Measurements from ENCODE around the gene TNXB. TPM values are rescaled to one million over a fixed set of nuclear protein-coding genes. Genes with fewer than 3 reads are reported as not detected.
"Not testable (repeated sequence)": the region's sequence is repeated elsewhere in the genome, so short reads cannot be mapped to it uniquely, and the experiment has no call there.

TNXB gene
- polyA plus RNA-seq, 3 donors from 2014 or later: not detected

DNA sequence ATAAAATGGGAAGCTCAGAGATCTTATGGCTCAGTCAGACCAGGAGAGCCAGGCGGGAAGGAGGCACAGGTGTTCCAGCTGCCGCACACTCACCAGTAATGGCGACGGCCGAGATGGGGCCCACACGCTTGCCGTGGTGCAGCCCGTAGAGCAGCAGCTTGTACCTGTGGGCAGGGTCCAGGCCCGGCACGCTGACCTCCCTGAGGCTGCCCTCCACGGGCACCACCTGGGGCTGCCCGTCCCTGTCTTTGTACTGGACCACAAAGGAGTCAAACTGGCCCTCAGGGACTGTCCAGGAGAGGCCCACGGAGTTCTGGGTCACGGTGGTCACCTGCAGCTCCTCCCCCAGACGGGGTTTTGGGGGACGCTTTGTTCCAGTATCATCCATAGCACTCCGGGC is 39.7 kb downstream of the TNXB start:
- H3K9me3 Mint-ChIP-seq: no peaks in the 10 kb centered on the region
- no peak overlapping the region for H3K27ac Mint-ChIP-seq

GRCh38 chr6:32068867-32069266 is 40.3 kb downstream of the TNXB start:
- Mint-ChIP-seq H3K27ac (no peak overlapping the region), H3K36me3 (no peaks in the 10 kb centered on the region), H3K9me3 (no peaks in the 10 kb centered on the region), H3K4me3 (no peak overlapping the region), H3K4me1 (no peaks in the 10 kb centered on the region), H3K27me3 (ENCODE audit: low read depth in 3 of 3) (peaks cover 0 to 10% (median 4%) of the 10 kb centered on the region in 3 donors)
- DNase-seq: no peak

More for the DNA sequence above, 39.7 kb downstream of the TNXB start:
- H3K36me3 Mint-ChIP-seq: no peaks in the 10 kb centered on the region
- H3K27me3 Mint-ChIP-seq (ENCODE audit: low read depth in 3 of 3): peaks cover 0 to 10% (median 4%) of the 10 kb centered on the region in 3 donors
- DNase-seq: no peak
- no peak overlapping the region for H3K4me3 Mint-ChIP-seq
- H3K4me1 Mint-ChIP-seq: no peaks in the 10 kb centered on the region

- H3K4me3 Mint-ChIP-seq; H3K27me3 Mint-ChIP-seq (ENCODE audit: low read depth in 3 of 3); H3K9me3 Mint-ChIP-seq; H3K27ac Mint-ChIP-seq; H3K4me1 Mint-ChIP-seq; H3K36me3 Mint-ChIP-seq; DNase-seq: not testable (repeated sequence)
Measured at GRCh38 chr6:32068315-32068714, 40.8 kb downstream of the TNXB start.

- H3K4me1 Mint-ChIP-seq, H3K4me3 Mint-ChIP-seq, H3K9me3 Mint-ChIP-seq: not testable (repeated sequence)
Measured at GRCh38 chr6:32067521-32067920, 41.6 kb downstream of the TNXB start.

DNA sequence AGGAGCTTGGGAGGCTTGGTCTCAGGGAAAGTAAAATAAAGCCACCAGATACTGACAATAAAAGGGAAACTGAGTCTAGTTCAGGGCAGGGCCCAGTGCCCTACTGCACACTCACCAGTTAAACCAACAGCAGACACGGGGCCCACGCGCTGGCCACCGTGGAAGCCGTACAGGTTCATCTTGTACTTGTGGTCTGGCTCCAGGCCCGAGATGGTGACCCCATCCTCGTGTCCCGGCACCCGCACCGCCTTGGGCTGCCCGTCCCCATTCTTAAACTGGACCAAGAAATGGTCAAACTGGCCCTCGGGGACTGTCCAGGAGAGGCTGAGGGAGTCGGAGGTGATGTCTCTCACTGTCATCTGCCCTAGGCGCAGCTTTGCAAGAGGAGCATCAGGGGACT is 44.4 kb downstream of the TNXB start:
- Mint-ChIP-seq H3K27me3 (ENCODE audit: low read depth in 3 of 3) (peaks cover 2 to 4% (median 3%) of the 10 kb centered on the region in 3 donors), H3K4me3 (no peak overlapping the region), H3K27ac (no peak overlapping the region), H3K4me1 (no peaks in the 10 kb centered on the region), H3K36me3 (no peaks in the 10 kb centered on the region), H3K9me3 (no peaks in the 10 kb centered on the region)
- no peak for DNase-seq

More at GRCh38 chr6:32067521-32067920, 41.6 kb downstream of the TNXB start:
- not testable (repeated sequence) for H3K27me3 Mint-ChIP-seq (ENCODE audit: low read depth in 3 of 3); H3K36me3 Mint-ChIP-seq; DNase-seq; H3K27ac Mint-ChIP-seq

DNA sequence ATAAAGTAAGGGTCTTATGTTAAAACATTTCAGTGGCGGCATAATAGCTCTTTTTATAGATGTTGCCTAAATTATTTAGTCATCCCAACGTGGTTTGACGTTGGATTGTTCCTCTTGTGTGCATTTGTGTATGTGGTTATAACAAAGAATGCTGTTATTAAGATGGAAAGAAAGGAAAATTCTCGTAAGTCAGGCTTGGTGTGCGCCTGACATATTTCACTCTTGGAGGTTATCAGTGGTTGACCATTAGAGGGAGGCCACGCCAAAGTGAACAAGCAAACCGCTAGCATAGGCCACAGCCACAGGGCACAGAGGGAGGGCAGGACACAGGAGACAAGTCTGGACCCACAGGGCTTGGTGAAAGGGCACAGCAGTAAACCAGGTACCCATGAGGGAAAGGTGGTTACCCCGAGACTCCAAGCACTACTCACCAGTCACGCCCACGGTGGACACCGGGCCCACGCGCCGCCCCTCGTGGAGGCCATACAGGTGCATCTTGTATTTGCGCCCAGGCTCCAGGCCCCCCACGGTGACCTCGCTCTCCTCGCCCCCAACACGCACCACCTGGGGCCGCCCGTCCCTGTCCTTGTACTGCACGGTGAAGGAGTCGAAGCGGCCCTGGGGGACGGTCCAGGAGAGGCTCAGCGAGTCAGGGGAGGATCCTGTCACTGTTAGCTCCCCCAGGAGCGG is 48.0 kb downstream of the TNXB start:
- no peak for DNase-seq
- peaks cover 2 to 5% (median 3%) of the 10 kb centered on the region in 3 donors for H3K27me3 Mint-ChIP-seq (ENCODE audit: low read depth in 3 of 3)
- no peaks in the 10 kb centered on the region for H3K36me3 Mint-ChIP-seq
- no peaks in the 10 kb centered on the region for H3K9me3 Mint-ChIP-seq
- H3K4me1 Mint-ChIP-seq: no peaks in the 10 kb centered on the region
- H3K4me3 Mint-ChIP-seq: no peak overlapping the region
- H3K27ac Mint-ChIP-seq: no peak overlapping the region

DNA sequence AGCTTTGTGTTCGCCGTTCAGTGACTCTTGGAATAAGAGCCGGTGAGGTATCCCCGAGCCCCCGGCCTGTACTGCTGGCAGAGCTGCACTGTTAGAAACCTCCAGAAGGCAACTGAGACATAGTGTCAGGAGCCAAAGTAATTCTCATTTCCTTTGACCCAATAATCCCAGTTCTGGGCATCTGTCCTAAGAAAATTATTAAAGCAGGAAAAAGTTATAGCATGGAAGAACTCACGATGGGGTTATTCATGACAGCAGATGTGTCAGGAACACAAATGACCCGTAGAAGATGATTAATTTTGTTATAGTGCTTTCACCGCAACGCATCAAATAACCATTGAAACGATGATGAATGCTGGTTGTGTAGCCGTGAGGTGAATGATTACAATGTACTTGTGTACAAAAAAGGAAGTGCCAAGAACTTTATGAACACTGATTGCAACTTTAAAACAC is 50.6 kb downstream of the TNXB start:
- H3K4me1 Mint-ChIP-seq: no peaks in the 10 kb centered on the region
- H3K27ac Mint-ChIP-seq: no peak overlapping the region

DNA sequence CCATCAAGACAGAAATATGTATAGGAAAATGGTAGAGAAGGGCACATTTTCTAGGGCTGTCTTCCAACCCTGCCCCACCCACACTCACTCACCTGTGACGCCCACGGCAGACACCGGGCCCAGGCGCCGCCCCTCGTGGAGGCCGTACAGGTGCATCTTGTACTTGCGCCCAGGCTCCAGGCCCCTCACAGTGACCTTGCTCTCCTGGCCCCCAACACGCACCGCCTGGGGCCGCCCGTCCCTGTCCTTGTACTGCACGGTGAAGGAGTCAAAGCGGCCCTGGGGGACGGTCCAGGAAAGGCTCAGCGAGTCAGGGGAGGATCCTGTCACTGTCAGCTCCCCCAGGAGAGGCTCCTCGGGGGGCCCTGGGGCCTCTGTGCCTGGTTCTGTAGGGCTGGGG is 51.2 kb downstream of the TNXB start:
- Mint-ChIP-seq H3K4me3 (no peak overlapping the region), H3K27me3 (ENCODE audit: low read depth in 3 of 3) (peaks cover 3 to 8% (median 7%) of the 10 kb centered on the region in 3 donors), H3K9me3 (no peaks in the 10 kb centered on the region), H3K4me1 (no peaks in the 10 kb centered on the region), H3K27ac (no peak overlapping the region), H3K36me3 (no peaks in the 10 kb centered on the region)
- DNase-seq: no peak

More for the DNA sequence above, 50.6 kb downstream of the TNXB start:
- DNase-seq: no peak
- H3K27me3 Mint-ChIP-seq (ENCODE audit: low read depth in 3 of 3): peaks cover 3 to 8% (median 7%) of the 10 kb centered on the region in 3 donors
- H3K36me3 Mint-ChIP-seq: no peaks in the 10 kb centered on the region
- H3K4me3 Mint-ChIP-seq: no peak overlapping the region
- no peaks in the 10 kb centered on the region for H3K9me3 Mint-ChIP-seq

- Mint-ChIP-seq H3K4me3 (no peak overlapping the region), H3K9me3 (no peaks in the 10 kb centered on the region), H3K4me1 (no peaks in the 10 kb centered on the region), H3K27ac (no peak overlapping the region), H3K36me3 (no peaks in the 10 kb centered on the region), H3K27me3 (ENCODE audit: low read depth in 3 of 3) (peaks cover 3 to 7% (median 5%) of the 10 kb centered on the region in 3 donors)
- DNase-seq: no peak
Measured at GRCh38 chr6:32056254-32056653, 52.9 kb downstream of the TNXB start.

- not testable (repeated sequence) for H3K27me3 Mint-ChIP-seq (ENCODE audit: low read depth in 3 of 3); DNase-seq; H3K36me3 Mint-ChIP-seq; H3K9me3 Mint-ChIP-seq; H3K27ac Mint-ChIP-seq; H3K4me3 Mint-ChIP-seq; H3K4me1 Mint-ChIP-seq
Measured at GRCh38 chr6:32055756-32056155, 53.4 kb downstream of the TNXB start.

- not testable (repeated sequence) for H3K4me1 Mint-ChIP-seq
Measured at GRCh38 chr6:32053314-32053713, 55.8 kb downstream of the TNXB start.

GRCh38 chr6:32052626-32053025 is 56.5 kb downstream of the TNXB start:
- not testable (repeated sequence) for H3K36me3 Mint-ChIP-seq, DNase-seq, H3K27ac Mint-ChIP-seq

More at GRCh38 chr6:32053314-32053713, 55.8 kb downstream of the TNXB start:
- not testable (repeated sequence) for H3K27ac Mint-ChIP-seq; H3K27me3 Mint-ChIP-seq (ENCODE audit: low read depth in 3 of 3); DNase-seq; H3K36me3 Mint-ChIP-seq; H3K4me3 Mint-ChIP-seq; H3K9me3 Mint-ChIP-seq

DNA sequence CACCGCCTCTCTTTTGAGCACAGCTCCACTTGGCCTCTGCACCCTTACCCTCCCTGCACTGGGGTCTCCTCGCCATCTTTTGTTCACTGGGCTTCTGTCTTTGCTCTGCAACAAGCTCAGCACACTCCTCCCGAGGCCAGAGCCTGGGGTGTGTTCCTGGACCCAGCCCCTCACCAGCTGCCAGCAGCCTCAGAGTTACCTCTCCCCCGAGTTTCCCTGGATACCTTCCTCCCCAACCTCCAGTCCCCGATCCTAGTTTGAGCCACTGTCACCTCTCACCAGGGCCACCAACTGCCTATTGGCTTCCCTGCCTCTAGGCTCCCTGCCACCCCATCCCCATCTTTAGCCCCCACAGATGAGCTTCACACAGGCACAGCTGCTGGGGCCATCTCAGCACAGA is 58.6 kb downstream of the TNXB start:
- no peak for DNase-seq
- Mint-ChIP-seq H3K9me3 (no peaks in the 10 kb centered on the region), H3K4me1 (no peaks in the 10 kb centered on the region), H3K4me3 (no peak overlapping the region), H3K27ac (no peak overlapping the region), H3K27me3 (ENCODE audit: low read depth in 3 of 3) (peaks cover 4 to 10% (median 5%) of the 10 kb centered on the region in 3 donors), H3K36me3 (no peaks in the 10 kb centered on the region)

More at GRCh38 chr6:32052626-32053025, 56.5 kb downstream of the TNXB start:
- not testable (repeated sequence) for H3K27me3 Mint-ChIP-seq (ENCODE audit: low read depth in 3 of 3); H3K4me3 Mint-ChIP-seq; H3K4me1 Mint-ChIP-seq; H3K9me3 Mint-ChIP-seq

GRCh38 chr6:32049736-32050135 is 59.4 kb downstream of the TNXB start:
- not testable (repeated sequence) for H3K4me3 Mint-ChIP-seq; H3K36me3 Mint-ChIP-seq; H3K27me3 Mint-ChIP-seq (ENCODE audit: low read depth in 3 of 3); DNase-seq; H3K4me1 Mint-ChIP-seq; H3K27ac Mint-ChIP-seq; H3K9me3 Mint-ChIP-seq

- not testable (repeated sequence) for H3K9me3 Mint-ChIP-seq; H3K4me1 Mint-ChIP-seq; H3K36me3 Mint-ChIP-seq; H3K27me3 Mint-ChIP-seq (ENCODE audit: low read depth in 3 of 3); DNase-seq; H3K27ac Mint-ChIP-seq; H3K4me3 Mint-ChIP-seq
Measured at GRCh38 chr6:32049149-32049548, 60.0 kb downstream of the TNXB start.

Measured in immature natural killer cell (primary cell).